Measurements from ENCODE around the gene LCE7A.

LCE7A gene, protein sequence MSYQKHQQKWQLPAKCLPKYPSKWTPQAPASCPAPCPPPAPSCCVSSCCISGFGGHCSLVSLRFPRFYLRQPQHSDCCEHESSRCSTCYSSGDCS

DNA sequence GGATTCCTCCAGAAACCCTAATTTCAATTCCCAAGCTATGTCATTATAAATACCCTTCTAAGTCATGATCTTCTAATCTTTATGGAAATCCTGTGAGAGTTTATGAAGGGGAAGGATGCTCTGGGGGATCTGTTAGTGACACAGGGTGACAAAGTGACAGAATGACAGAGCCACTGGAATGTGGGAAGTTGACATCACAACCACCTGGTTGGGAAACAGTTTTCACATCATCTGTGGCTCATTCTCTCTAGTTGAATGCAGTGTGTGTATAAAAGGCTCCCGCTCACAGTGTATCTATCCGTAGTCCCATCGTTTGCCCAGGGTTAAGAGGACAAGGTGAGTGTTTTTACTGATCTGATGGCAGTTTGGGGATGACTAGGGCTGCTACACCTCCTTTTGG is at the start of gene LCE7A:
TSS of gene LCE7A (plus strand) at position 301 of the 400 bp plus-strand sequence. CDS start 702 bp downstream, outside the sequence.
- no peak within 1 kb of the TSS; the same call in 1 of the 2 replicates for H3K4me3 ChIP-seq (ENCODE audit: low read depth, low read length)
- H3K36me3 ChIP-seq (ENCODE audit: control insufficient read depth, insufficient read depth, low read length) = no peaks in the 10 kb centered on the region
- no peaks in the 10 kb centered on the region for H3K27me3 ChIP-seq (ENCODE audit: control insufficient read depth, insufficient read depth, low read length)
- no peak within 1 kb of the TSS for H3K9ac ChIP-seq (ENCODE audit: low read depth, low read length)
- no peak within 1 kb of the TSS for H3K27ac ChIP-seq (ENCODE audit: low read depth, low read length)
- H3K9me3 ChIP-seq (ENCODE audit: control insufficient read depth, insufficient read depth, low read length) = peaks cover 91% of the 10 kb centered on the region
- no peaks in the 10 kb centered on the region for H3K4me1 ChIP-seq (ENCODE audit: control insufficient read depth, insufficient read depth, low read length)

DNA sequence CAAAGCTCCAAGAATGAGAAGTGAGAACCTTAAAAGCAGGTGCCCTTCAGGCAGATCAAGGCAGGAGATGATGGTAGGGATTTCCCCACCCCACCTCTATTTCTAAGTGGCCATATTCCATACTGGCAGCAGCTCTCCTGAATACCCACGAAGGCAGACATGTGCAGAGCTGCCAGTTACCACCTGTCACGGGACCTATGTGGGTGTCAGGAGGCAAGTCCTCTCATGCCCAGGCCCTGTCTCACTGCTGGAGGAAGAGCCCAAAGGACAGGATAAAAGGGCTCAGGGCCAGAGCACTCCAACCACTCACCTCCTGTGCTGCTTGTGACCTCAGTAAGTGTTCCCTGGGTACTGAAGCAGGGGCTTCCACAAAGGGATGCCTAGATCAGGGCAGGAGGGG is 48.7 kb upstream of the LCE7A start:
- H3K36me3 ChIP-seq (ENCODE audit: control insufficient read depth, insufficient read depth, low read length) = no peaks in the 10 kb centered on the region
- H3K27me3 ChIP-seq (ENCODE audit: control insufficient read depth, insufficient read depth, low read length) = no peaks in the 10 kb centered on the region
- no peak overlapping the region for H3K27ac ChIP-seq (ENCODE audit: low read depth, low read length)
- H3K9me3 ChIP-seq (ENCODE audit: control insufficient read depth, insufficient read depth, low read length) = peaks cover 93% of the 10 kb centered on the region
- H3K4me3 ChIP-seq (ENCODE audit: low read depth, low read length) = no peak overlapping the region
- H3K4me1 ChIP-seq (ENCODE audit: control insufficient read depth, insufficient read depth, low read length) = no peaks in the 10 kb centered on the region
- H3K9ac ChIP-seq (ENCODE audit: low read depth, low read length) = no peak overlapping the region

DNA sequence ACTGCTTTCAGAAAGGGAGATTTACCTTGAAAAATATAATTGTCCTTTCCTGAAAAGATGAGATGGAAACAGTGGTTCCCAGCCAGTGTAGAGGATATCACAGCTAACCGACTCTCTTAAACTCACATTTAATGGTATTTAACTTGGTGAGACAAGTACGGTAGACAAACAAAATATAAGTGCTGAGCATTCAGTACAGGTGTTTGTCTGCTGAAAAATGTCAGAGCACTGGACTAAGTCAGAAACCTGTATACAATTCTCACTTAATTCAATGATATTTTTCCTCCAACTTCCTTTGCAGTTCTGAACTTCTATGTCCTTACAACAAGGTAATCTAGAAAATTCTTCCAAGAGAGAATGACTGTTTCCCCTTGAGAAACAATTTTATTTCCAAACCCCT is 48.1 kb upstream of the LCE7A start, which contains the start of gene LCE1B:
TSS of gene LCE1B (plus strand) at position 301 of the 400 bp plus-strand sequence. CDS start 476 bp downstream, outside the sequence.
- Histone ChIP-seq H3K27ac (ENCODE audit: low read depth, low read length) (no peak within 1 kb of the TSS), H3K9me3 (ENCODE audit: control insufficient read depth, insufficient read depth, low read length) (peaks cover 94% of the 10 kb centered on the region), H3K27me3 (ENCODE audit: control insufficient read depth, insufficient read depth, low read length) (no peaks in the 10 kb centered on the region), H3K9ac (ENCODE audit: low read depth, low read length) (no peak within 1 kb of the TSS), H3K4me3 (ENCODE audit: low read depth, low read length) (no peak within 1 kb of the TSS), H3K36me3 (ENCODE audit: control insufficient read depth, insufficient read depth, low read length) (no peaks in the 10 kb centered on the region), H3K4me1 (ENCODE audit: control insufficient read depth, insufficient read depth, low read length) (no peaks in the 10 kb centered on the region)

DNA sequence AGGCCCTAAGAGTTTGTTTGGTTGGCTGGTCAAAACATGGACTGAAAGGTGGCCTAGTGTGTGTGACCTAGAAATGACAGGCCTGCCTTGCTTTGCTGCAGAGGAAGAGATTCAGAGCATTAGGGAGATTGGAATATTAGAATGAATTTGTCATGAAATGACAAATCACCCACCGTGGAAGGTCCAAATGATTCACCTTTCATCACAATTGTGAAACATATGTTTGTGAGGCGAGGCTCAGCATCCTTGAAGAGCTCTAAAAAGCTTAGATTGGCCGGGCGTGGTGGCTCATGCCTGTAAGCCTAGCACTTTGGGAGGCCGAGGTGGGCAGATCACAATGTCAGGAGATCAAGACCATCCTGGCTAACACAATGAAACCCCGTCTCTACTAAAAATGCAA is 42.5 kb upstream of the LCE7A start:
- Histone ChIP-seq H3K27me3 (ENCODE audit: control insufficient read depth, insufficient read depth, low read length) (no peaks in the 10 kb centered on the region), H3K9me3 (ENCODE audit: control insufficient read depth, insufficient read depth, low read length) (peaks cover 77% of the 10 kb centered on the region), H3K36me3 (ENCODE audit: control insufficient read depth, insufficient read depth, low read length) (no peaks in the 10 kb centered on the region), H3K4me3 (ENCODE audit: low read depth, low read length) (no peak overlapping the region), H3K4me1 (ENCODE audit: control insufficient read depth, insufficient read depth, low read length) (no peaks in the 10 kb centered on the region), H3K27ac (ENCODE audit: low read depth, low read length) (no peak overlapping the region), H3K9ac (ENCODE audit: low read depth, low read length) (no peak overlapping the region)

DNA sequence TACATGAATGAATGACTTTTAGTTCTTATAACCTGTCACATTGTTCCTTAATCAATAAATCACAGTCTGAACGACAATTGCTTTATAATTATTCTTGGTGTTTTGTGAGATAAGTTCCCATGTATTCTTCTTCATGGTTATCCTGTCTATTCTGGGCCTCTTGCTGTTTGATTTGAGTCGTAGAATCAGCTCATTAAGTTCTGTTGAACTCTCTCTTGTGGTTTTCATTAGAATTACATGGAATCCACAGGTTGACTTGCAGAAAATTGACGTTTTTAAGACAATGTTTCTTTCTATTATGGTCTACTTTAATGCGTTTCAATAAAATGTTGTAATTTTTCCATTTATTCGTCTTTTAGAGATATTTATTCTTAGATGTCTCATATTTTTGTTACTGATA is 36.5 kb upstream of the LCE7A start:
- Histone ChIP-seq H3K4me1 (ENCODE audit: control insufficient read depth, insufficient read depth, low read length) (no peaks in the 10 kb centered on the region), H3K27ac (ENCODE audit: low read depth, low read length) (no peak overlapping the region), H3K36me3 (ENCODE audit: control insufficient read depth, insufficient read depth, low read length) (no peaks in the 10 kb centered on the region), H3K4me3 (ENCODE audit: low read depth, low read length) (no peak overlapping the region), H3K9me3 (ENCODE audit: control insufficient read depth, insufficient read depth, low read length) (peaks cover 75% of the 10 kb centered on the region), H3K9ac (ENCODE audit: low read depth, low read length) (no peak overlapping the region), H3K27me3 (ENCODE audit: control insufficient read depth, insufficient read depth, low read length) (no peaks in the 10 kb centered on the region)

DNA sequence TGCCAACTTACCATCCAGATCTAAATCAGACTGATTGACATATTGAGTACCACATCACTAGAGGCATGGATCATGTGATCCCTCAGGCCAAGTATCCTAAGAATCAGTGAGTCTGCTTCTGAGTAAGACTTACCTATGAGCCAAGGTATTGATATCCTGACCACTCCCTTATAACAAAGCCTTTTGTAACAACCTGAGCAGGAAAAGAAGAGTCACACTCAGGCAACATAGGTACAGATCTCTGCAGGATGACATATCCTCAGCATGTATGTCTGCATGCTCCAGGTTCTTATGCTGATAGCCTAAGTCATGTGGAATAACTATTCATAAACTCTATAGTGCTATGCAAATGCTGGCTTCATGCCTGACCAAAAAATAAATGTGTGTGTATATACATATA is 34.8 kb upstream of the LCE7A start:
- Histone ChIP-seq H3K9me3 (ENCODE audit: control insufficient read depth, insufficient read depth, low read length) (peaks cover 78% of the 10 kb centered on the region), H3K4me1 (ENCODE audit: control insufficient read depth, insufficient read depth, low read length) (no peaks in the 10 kb centered on the region), H3K27me3 (ENCODE audit: control insufficient read depth, insufficient read depth, low read length) (no peaks in the 10 kb centered on the region), H3K36me3 (ENCODE audit: control insufficient read depth, insufficient read depth, low read length) (no peaks in the 10 kb centered on the region), H3K9ac (ENCODE audit: low read depth, low read length) (no peak overlapping the region), H3K27ac (ENCODE audit: low read depth, low read length) (no peak overlapping the region), H3K4me3 (ENCODE audit: low read depth, low read length) (no peak overlapping the region)

DNA sequence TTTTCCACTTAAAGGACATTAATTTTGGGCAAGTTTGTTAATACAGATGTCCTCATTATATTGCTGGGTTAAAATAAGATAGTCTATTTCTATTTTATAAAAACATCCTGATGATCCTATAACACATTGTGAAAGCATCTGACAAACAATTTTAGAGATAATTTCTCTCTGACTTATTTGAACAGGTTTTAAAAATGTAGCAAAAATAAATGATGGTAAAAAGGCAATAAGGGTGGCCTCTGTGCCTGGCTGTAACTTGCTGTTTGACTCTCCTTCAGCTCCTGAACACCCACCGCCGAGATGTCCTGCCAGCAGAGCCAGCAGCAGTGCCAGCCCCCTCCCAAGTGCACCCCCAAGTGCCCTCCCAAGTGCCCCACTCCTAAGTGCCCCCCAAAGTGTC is 32.6 kb upstream of the LCE7A start, which contains the start of gene LCE1A:
TSS of gene LCE1A (plus strand) at position 301 of the 400 bp plus-strand sequence. CDS start at position 301, 0 bp downstream.
- Histone ChIP-seq H3K27me3 (ENCODE audit: control insufficient read depth, insufficient read depth, low read length) (no peaks in the 10 kb centered on the region), H3K9ac (ENCODE audit: low read depth, low read length) (no peak within 1 kb of the TSS), H3K36me3 (ENCODE audit: control insufficient read depth, insufficient read depth, low read length) (no peaks in the 10 kb centered on the region), H3K9me3 (ENCODE audit: control insufficient read depth, insufficient read depth, low read length) (peaks cover 80% of the 10 kb centered on the region), H3K4me1 (ENCODE audit: control insufficient read depth, insufficient read depth, low read length) (no peaks in the 10 kb centered on the region), H3K27ac (ENCODE audit: low read depth, low read length) (no peak within 1 kb of the TSS), H3K4me3 (ENCODE audit: low read depth, low read length) (no peak within 1 kb of the TSS)

DNA sequence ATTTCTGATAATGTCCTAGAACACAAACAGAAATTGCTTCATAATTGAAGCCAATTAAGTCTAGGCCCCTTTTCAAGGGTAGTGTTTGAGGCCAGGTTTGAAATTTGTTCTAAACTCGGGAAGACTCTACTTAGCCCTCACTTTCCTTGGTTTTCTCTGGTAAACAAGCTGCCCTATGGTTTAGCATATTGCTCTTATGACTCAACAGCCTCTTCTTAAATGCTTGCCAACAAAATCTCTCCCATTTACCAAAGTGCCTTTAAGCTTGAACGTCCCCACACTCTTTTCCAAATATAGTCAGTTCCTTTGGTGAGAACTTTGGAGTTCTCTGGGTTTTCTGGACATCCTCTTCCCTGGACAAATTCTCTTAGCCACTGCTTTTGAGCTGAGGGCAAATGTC is 22.9 kb upstream of the LCE7A start:
- no peak overlapping the region for H3K4me3 ChIP-seq (ENCODE audit: low read depth, low read length)
- H3K9me3 ChIP-seq (ENCODE audit: control insufficient read depth, insufficient read depth, low read length) = peaks cover 48% of the 10 kb centered on the region
- no peaks in the 10 kb centered on the region for H3K27me3 ChIP-seq (ENCODE audit: control insufficient read depth, insufficient read depth, low read length)
- H3K27ac ChIP-seq (ENCODE audit: low read depth, low read length) = no peak overlapping the region
- no peak overlapping the region for H3K9ac ChIP-seq (ENCODE audit: low read depth, low read length)
- no peaks in the 10 kb centered on the region for H3K36me3 ChIP-seq (ENCODE audit: control insufficient read depth, insufficient read depth, low read length)
- H3K4me1 ChIP-seq (ENCODE audit: control insufficient read depth, insufficient read depth, low read length) = no peaks in the 10 kb centered on the region

DNA sequence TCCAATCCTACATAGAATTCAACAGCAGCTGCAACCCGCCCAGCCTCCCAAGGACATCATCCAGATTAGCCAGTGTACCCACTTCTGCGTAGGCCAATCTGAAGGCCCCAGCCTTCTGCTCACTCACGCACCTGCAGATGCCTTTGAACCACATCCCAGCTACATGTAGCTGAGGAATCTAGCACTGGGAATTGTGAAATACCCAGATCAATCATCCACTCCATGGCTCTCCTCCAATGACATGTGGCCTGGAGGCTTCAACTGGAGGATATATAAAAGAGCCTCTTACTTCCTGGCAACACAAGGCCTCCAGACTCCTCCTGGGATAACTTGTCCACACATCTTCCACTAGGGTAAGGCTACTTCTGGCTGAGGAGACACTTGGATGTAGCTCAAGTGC is 17.2 kb upstream of the LCE7A start, which contains the start of gene LCE6A:
TSS of gene LCE6A (plus strand) at position 301 of the 400 bp plus-strand sequence. CDS start 665 bp downstream, outside the sequence.
- Histone ChIP-seq H3K4me3 (ENCODE audit: low read depth, low read length) (no peak within 1 kb of the TSS), H3K27ac (ENCODE audit: low read depth, low read length) (no peak within 1 kb of the TSS), H3K9ac (ENCODE audit: low read depth, low read length) (no peak within 1 kb of the TSS), H3K4me1 (ENCODE audit: control insufficient read depth, insufficient read depth, low read length) (no peaks in the 10 kb centered on the region), H3K27me3 (ENCODE audit: control insufficient read depth, insufficient read depth, low read length) (no peaks in the 10 kb centered on the region), H3K36me3 (ENCODE audit: control insufficient read depth, insufficient read depth, low read length) (no peaks in the 10 kb centered on the region), H3K9me3 (ENCODE audit: control insufficient read depth, insufficient read depth, low read length) (peaks cover 84% of the 10 kb centered on the region)

DNA sequence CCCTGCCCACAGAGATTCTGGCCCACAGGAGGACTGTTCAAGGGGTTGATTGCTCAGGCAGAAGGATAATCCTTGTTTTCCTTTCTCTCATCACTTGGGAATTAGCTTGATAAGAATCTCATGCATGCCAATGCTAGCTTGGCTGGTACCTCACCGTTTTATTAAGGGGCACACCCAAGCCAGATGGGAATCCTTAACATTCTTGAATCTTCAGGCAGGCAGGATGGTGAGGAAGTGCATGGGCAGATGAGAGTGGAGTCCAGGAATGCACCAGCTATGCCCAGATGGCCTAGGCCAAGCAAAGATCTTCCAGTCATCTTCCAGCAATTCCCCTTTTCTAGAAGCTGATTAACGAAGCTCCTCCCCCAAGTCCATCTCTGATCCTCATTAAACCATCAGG is 4.1 kb upstream of the LCE7A start:
- Histone ChIP-seq H3K27me3 (ENCODE audit: control insufficient read depth, insufficient read depth, low read length) (no peaks in the 10 kb centered on the region), H3K9ac (ENCODE audit: low read depth, low read length) (no peak overlapping the region), H3K9me3 (ENCODE audit: control insufficient read depth, insufficient read depth, low read length) (peaks cover 87% of the 10 kb centered on the region), H3K27ac (ENCODE audit: low read depth, low read length) (no peak overlapping the region), H3K4me3 (ENCODE audit: low read depth, low read length) (no peak overlapping the region), H3K36me3 (ENCODE audit: control insufficient read depth, insufficient read depth, low read length) (no peaks in the 10 kb centered on the region), H3K4me1 (ENCODE audit: control insufficient read depth, insufficient read depth, low read length) (no peaks in the 10 kb centered on the region)

DNA sequence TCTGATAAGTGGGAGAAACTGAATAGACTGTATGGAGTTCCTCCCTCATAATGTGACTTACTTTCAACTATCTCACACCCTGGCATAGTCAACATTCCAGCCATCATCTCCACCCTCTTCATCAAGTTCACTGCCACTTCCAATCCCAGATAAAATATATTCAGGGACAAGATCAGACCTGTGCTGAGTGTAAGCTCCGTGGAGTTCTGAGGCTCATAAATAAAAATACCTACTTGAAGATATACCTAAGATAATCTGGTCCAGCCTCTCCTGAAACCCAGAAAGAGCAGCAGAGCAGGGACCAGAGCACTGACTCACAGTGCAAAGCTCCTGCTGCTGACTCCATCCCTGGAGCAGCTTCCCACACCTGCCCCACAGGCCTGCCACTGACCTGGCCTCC is 1.7 kb upstream of the LCE7A start:
- Histone ChIP-seq H3K27me3 (ENCODE audit: control insufficient read depth, insufficient read depth, low read length) (no peaks in the 10 kb centered on the region), H3K4me3 (ENCODE audit: low read depth, low read length) (no peak overlapping the region), H3K9me3 (ENCODE audit: control insufficient read depth, insufficient read depth, low read length) (peaks cover 92% of the 10 kb centered on the region), H3K4me1 (ENCODE audit: control insufficient read depth, insufficient read depth, low read length) (no peaks in the 10 kb centered on the region), H3K9ac (ENCODE audit: low read depth, low read length) (no peak overlapping the region), H3K36me3 (ENCODE audit: control insufficient read depth, insufficient read depth, low read length) (no peaks in the 10 kb centered on the region), H3K27ac (ENCODE audit: low read depth, low read length) (no peak overlapping the region)
